CD4-positive, alpha-beta T cell treated with Interleukin-17A for 1 hour (primary cell): ENCODE results near the gene ZNF385C.

Experiments
- DNase-seq: peaks from one replicate; pipeline ENCODE4 v3.0.0-alpha.2; 2020

Gene ZNF385C

DNA sequence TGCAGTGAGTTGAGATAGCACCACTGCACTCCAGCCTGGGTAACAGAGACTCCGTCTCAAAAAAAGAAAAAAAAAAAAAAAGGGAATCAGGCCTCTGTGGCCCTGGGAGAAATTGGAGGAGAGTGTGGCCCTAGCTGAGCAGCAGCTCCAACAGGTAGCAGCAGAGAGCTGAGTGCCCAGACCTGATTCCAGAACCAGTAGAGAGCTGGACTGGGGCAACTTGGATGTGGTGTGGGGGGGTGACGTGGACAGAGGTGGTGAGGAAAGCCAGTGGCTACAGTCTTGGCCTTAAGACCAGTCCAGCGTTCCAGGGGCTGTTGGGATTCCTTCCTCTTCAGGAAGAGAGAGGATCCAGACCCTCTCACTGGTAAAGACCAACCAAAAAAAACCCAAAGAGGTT lies 26.0 kb upstream of the ZNF385C start:
- no peak for DNase-seq

DNA sequence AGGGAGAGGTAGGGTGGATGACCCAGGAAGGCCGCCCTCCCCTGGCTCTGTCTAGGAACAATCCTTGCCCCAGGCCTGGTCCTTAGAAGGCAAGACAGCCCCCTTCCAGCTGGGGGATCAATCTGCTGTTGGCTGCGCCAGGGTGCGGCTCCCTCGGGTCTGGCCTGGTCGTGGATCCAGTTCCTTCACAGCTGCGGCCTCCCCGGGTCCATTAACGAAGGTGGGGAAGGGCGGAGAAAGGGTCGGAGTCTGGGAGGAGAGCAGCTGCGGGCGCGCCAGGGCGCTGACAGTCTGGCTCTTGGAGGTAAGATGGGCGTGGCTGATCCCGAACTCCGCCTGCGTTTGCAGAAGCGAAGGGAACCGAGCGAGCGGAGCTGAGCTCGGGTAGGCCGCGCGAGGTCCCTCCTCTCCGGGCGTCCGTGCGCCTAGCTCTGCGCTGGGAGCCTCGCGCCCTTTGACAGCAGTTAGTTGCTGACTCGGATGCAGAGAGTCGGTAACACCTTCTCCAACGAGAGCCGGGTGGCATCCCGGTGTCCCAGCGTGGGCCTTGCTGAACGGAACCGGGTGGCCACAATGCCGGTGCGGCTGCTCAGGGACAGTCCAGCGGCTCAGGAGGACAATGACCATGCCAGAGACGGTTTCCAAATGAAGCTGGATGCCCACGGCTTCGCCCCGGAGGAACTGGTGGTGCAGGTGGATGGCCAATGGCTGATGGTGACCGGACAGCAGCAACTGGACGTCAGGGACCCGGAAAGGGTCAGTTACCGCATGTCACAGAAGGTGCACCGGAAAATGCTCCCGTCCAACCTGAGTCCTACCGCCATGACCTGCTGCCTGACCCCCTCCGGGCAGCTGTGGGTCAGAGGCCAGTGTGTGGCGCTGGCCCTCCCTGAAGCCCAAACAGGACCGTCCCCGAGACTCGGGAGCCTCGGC lies 24.4 kb upstream of the ZNF385C start, which contains the start of gene HSPB9:
HSPB9 (plus strand) TSS at position 434 of the 933 bp plus-strand sequence; CDS start at position 481, 47 bp downstream.
- no peak for DNase-seq

DNA sequence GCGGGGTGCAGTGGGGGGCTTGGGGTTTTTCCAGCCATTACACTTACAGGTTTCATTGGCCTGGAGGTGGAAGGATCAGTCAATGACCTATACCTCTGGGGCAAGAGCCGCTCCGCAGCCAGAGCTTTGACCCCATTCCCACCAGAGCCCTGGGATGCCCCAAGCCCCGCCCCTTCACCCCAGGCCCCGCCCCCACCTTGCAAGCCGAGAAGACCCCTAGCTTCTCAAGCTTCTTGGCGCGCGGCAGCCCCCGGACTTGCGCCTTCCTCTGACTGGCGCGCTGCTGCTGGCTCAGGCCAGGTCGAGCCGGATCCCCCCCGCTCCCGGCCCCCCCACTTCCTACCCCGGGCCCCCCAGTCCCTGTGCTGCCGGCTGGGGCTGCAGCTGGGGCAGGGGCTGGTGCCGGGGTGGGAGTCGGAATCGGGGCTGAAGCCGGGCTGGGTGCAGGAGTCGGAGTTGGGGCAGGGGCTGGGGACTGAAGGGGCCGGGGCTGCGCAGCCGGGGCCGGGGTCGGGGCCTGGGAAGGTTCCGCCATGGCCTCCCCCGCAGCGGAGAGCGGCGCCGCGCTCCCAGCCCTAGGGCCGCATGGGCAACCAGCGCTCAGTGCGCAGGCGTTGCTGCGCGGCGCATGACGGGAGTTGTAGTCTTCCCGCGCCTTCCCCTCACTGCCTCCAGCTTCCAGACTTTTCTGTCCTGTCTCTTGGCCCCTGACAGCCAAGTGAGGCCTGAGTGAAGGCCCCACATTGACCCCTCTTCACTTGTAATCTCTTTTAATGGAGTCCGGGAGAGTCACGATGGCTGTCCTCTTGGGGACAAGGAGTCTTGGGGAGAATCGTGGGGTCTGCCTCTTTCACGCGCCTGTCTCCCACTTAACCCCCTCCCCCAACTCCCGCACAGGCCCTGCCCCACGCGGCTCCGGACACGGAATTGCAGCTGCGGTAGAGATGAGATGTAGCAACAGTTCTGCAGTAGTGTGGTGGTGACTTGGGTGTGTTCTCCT lies 22.8 kb upstream of the ZNF385C start, which contains the start of gene KAT2A:
KAT2A (minus strand) TSS at position 598 of the 1,000 bp plus-strand sequence; CDS start at position 535, 63 bp downstream.
- DNase-seq: peak; percentile 76

DNA sequence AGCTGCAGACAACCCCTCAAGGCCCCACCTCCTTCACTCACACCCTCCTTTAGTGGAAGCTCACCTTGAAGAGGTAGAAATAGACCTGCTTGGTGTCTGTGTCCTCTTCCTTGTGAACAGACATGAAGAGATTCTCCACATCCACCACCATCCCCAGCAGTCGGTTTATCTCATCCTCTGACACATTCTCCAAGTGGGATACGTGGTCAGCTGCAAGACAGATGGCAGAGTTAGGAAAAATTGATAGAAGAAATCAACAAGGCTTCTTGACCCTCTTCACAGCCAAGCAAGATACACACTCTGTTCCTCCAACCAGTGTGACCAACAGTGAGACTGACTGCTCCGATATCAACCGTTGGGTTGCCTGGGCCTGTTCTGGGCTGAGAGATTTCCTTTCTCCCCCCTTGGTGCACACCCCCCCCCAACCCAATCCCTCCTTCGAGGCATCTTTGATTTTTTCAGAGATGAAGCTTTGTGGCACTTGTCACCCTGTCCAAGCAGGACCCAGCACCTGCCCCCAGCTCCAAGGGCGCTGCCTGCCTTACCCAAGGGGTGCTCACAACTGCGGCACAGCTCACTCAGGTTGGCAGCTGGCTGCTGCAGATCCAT lies 22.0 kb upstream of the ZNF385C start:
- no peak for DNase-seq

DNA sequence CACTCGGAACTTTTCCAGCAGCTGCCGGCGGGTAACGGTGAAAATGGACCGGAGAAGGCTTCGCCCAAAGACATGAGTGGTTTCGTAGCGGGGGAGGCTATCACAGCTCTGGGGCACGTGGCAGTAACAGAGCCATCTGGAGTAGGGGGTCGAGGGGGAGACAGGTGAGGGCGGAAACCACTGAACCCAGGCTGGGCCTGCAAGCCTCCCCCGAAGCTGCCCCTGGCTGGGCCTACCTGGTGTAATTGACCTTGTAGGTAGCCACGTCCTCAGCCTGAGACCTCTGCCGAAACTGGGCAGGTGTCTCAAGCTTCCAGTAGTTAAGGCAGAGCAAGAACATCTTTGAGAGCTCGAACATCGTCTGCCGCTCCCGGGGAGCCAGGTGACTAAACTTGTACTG lies 21.0 kb upstream of the ZNF385C start:
- no peak for DNase-seq

DNA sequence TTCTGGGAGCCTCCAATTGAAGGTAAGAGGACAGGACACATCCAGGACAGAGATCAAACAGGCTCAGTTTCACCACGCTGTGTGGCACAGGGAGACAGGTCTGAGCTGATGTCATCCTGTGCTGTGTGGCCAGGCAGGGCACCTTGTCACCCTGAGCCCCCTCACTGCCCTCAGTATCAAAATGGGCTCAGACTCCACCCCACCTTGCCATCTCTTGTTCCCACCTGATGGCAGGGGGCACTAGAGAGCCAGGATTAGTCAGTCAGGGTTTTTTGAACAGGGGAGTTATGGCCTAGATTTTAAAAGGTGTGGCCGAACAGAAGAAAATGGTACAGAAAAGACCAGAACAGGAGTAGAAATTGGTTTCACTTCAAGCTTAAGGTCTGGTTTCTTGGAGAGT lies 20.3 kb upstream of the ZNF385C start:
- peak; percentile 54 for DNase-seq

DNA sequence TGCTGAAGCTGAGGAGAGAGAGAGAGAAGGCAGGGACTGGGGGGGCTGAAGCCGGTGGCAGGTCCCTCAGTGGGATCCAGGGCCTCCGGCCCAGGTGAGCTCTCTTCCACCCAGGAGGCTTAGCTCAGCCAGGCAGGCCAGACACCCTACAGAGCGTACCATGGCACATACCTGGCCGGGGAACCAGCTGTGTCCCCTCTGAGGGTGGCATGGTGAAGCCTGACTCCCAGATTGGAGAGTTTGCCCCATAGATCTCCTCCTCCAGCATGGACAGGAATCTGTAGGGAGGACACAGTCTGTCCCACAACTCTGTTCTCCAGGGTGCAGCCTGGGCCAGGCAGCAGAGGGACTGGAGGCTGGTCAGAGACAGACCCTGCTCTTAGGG lies 19.8 kb upstream of the ZNF385C start:
- no peak for DNase-seq

DNA sequence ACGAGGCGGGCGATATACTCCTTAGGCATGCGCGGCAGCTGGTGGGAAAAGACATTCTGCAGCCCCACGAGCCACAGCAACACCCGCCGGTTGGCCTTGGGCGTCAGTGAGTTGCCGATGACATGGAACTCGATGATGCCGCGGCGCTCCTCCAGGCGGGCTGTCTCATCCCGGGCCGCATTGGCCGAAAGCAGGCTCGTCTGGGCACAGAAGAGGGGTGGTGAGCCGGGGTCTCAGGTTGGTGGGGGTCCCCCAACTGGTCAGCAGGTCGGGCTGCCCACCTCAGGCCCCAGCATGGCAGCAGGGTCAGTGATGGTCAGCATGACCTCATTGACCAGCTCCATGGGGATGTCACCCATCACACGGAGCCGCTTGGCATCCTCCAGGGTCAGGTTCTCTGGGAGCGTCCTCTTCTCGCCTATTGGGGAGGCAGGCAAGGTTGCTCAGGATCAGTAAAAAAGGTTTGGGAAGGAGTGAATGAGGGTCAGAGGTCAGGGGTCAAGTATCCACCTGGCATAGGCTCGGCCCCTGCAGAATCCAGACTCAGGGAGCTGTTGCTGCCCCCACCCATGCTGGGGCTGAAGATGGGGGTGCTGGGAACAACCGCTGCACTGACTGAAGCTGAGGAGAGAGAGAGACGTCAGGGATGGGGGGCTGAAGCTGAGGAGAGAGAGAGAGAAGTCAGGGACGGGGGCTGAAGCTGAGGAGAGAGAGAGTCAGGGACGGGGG lies 19.3 kb upstream of the ZNF385C start:
- DNase-seq: no peak

DNA sequence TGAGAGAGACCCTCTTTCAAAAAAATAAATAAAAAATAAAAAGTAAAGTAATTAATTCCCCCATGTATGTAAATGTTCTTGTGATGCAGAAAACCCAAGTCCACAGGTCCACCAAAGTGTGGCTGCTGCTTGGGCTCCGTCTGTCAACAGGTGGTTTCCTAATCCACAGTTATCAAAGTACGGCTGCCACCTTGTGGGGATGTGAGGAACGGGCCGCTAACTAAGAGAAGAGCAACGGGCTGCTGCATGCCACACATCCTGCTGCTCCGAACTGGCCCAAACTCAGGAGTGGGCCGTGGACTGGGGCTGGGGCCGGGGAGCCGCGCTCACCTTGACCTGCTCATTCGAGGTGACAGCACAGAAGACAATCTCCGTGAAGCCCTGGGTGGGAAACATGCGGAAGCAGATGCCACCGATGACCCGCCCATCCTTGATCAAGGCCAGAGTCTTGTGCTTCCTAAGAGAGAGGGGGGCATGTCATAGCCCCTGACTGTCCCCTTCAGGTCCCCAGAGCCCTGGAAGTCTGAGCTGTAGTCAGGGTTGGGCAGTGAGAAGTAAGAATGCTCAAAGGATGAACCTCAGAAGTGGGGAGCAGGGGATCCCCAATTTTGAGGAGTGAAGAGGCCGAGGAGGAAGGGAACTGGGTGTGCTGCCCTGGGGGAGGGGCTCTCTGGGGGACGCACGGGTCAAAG lies 18.6 kb upstream of the ZNF385C start:
- peak; percentile 90 for DNase-seq

DNA sequence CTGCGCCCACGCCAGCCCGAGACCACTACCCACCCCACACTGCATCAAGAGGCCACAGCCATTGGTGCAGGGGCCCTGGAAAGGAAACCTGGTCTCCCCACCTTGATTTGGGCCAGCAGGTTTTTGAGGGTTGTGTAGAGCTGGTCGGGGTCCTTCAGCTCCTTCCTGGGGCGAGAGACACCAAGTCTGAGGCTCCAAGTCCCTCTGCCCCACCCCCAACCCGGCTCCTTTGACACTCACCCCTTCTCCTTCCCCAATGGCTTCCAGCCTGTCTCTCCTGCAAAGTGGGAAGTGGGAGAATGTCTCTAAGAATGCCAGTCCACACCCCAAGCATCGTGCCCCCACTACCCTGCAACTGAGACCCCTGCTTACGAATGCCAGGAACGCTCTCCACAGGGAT lies 15.8 kb upstream of the ZNF385C start:
- no peak for DNase-seq

DNA sequence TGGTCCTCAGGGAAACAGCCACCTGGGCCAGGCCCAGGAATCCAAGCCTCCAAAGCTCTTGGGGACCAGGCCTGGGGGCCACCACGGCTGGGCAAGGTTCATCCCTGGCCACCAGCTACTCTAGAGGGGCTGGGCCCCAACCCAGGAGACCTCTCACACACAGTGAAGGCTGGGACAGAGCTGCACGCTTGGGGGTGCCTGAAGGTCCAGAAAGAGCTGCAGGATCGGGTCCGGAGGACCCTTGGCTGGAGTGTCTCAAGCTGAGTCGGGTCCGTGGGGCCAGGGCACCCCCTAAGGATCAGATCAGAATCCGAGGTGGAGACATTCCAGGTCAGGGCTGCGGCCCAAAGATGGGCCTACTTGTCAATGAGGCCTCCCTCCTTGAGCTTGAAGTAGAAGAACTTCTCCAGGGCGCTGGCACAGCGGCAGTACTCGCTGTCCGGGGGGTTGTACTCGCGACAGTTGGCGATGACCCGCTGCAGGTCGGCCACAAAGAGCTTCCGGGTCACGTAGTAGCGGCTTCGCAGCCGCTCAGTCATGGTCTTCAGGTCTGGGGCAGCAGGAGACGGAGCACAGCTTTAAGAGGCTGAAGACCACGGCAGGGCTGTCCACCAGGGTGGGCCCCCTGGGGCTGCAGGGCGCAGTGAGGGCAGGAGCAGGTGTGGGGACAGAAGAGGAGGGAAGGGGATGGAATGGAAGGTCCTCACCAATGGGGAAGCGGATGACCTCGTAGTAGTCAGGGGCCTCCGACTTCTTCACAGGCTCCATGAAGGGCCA lies 15.2 kb upstream of the ZNF385C start:
- DNase-seq: no peak

DNA sequence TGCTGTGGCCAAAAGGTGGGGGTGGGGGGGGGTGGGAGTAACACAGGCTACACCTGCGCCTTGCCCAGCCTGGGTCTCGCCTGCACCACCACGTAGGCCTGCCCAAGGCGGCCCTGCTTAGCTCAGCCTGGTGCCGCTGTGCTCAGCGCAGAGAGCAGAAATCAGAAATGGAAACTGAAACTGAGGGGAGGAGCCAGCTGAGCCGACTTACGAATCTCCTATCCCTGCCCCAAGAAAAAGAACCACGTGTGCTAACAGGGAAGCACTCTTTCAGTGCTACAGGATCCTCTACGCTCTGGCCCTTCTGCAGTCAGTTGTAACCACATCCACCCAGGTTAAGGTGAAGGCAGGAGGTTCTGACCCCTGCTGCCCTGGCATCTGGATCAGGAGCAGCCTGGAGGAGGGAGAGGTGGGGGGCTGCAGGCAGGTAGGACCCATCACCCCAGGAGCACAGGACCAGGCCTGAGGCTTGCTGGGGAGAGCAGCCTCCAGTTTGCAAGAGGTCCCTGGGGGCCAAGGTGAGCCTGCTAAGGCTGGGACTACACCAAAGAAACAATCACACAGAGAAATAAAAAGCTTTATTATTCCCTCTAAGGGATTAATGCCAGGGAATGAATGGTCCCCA lies 14.4 kb upstream of the ZNF385C start, which contains the start of gene DHX58:
DHX58 (minus strand) TSS at position 163 of the 625 bp plus-strand sequence. CDS start 822 bp downstream, outside the sequence.
- peak; percentile 90 for DNase-seq

DNA sequence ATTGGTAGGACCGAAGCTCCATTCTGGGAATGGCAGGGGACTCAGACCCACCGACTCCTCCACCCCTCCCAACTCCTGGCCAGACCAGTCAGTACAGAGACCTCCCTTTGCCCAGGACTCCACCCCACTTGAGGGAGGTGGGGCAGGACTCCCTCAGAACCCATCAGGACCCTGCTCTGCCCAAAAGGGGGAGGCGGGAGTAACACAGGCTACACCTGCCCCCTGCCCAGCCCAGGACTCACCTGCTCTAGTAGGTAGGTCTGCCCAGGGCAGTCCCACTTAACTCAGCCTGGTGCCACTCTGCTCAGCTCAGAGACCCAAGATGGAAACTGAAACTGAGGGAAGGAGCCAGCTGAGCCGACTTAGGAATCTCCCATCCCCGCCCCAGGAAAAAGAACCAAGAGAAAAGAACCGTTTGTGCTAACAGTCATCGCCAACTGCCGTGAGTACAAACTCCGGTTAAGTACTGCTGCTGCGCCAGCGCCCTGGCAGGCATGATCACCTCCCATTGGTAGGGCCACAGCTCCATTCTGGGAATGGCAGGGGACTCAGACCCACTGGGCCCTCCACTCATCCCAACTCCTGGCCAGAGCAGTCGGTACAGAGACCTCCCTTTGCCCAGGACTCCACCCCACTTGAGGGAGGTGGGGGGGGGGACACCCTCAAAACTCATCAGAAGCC lies 13.7 kb upstream of the ZNF385C start:
- peak; percentile 46 for DNase-seq

DNA sequence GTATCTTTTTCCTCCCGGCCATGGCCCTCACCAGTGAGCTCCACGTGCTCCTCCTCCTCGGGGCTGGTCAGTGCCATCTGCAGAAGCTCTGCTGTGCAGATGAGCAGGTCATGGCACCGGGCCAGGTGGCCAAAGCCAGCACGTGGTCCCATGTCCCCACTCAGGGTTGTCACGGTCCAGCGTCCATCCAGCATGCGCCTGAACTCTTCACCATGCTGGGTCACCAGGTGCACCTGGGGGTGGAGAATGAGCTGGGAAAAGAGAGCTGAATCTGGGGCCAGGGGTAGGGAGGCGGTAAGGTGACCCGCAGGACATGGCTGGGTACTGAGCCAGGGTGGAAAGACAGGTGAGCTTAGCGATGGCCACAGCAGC lies 13.0 kb upstream of the ZNF385C start:
- no peak for DNase-seq

DNA sequence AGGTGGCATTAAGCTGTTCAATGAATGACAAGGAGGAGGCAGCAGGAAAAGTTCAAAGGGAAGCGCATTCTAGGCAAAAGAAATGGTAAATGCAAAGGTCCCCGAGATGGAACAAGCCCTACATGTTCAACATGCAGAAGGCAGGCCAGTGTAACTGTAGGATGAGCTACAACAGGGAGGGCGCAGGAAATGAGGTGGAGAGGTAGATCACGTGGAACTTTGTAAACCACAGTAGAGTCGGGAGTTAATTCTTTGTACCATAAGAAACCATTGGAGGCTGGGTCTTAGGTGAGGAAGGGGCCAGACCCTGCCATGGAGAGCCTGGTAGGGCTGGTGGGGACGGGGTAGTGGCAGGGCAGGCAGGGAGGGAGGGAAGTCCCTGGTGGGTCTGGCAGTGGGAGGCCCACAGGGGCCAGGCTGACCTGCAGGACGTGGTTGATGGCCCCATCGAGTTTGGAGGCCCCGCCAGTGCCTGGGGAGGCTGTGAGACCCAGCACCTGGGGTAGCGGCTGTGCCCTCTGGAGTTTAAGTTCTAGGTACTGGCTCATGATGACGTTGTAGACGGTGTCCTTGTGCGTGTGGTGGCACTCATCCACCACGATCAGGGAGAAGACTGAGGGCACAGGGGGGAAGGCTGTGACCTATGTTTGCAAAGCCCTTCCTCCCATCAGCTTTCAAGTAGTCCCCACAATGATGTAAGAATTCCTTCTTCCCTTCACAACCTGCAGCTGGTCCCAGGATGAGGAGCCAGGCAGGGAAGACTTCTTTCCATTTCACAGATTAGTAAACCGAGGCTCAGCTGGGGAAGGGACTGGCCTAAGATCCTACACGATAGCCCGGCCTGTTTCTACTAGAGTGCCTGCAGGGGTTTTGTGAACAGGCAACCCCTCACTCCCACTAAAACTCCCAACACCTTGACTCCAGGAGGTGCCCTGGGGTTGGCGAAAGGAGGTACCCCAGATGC lies 12.3 kb upstream of the ZNF385C start:
- no peak for DNase-seq

DNA sequence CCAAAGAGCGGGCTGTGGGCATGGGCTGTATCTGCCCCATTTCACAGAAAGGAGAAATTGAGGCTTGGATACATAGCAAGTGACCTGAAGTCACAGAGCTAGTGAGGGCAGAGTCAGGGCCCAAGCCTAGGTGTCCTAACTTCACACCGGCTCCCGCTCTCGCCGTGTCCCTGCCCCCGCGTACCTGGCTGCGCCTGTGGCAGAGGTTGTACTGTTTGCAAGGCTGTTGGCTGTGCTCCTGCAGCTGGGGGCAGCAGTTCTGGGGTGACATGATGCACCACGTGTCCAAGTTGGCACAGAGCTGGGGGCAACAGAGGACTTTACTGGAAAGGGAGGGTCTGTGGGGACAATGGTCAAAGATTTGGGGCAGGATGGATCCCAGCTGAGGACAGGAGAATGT lies 10.8 kb upstream of the ZNF385C start:
- DNase-seq: no peak

DNA sequence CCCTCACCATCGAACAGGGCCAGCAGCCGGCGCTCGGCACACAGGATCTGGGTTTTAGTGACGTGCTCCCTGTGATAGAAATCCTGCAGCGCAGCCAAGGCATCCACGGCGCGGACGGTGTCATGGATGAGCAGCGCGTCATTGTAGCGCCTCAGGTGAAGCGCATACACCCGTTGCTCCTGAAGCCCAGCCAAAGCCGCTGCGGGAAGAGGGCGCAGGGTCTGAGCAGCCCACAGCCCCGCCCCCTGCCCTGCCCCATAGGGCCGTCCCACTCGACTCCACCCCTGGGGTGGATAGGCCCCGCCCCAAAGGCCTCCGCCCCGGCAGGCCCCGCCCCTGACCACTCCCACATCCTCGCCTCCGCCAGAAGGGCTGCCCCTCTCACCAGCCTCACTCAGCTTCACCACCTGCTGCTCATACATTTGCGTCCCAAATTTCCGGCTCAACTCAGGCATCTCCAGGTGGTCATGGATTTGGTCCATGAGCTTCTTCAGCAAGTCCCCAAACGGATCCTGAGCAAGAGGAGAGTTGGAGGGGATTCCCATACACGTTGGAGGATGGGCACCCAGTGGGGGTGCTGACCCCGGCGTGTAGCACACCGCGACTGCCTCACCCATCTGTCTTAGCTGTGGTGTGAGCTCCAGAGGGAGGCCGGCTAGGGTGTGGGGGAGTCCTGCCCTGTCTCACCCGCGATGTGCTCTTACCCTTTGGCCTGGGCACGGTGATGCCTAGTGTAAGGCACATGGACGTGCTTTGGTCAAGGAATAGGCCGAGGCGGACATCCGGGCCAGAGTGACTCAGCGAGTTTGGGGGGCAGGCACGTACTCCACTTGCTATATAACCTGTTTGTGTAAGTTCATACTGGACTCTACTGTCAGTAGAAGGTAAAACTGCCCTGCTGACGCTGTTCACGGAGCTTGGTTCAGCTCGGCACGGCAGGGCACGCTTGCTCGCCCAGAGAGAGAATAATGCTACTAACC lies 9.6 kb upstream of the ZNF385C start:
- DNase-seq: peak; percentile 92
